NCI-H1092 (cell line): ENCODE results near the gene CGNL1.

Source experiments
- DNase-seq: peaks from one replicate; lab custom pipeline; 2025; lab: John Stamatoyannopoulos, UW

CGNL1 gene

DNA sequence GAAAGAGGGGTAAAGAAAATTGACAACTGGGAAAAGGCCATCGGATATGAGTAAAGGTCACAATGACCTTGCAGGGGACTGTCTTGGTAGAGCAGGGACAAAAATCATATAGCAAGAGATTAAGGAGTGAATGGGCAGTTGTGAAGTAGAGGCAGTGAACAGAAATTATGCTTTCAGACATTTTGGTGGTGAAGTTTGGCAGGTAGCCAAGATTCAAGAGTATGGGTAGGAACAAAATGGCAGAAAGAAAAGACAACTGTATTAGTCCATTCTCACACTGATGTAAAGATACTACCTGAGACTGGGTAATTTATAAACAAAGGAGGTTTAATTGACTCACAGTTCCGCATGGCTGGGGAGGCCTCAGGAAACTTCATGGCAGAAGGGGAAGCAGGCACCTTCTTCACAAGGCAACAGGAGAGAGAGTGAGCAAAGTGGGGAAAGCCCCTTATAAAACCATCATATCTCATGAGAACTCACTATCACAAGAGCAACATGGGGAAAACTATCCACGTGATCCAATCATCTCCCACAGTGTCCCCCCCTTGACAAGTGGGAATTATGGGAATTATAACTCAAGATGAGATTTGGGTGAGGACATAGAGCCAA lies 84.0 kb downstream of the CGNL1 start:
- no peak for DNase-seq

DNA sequence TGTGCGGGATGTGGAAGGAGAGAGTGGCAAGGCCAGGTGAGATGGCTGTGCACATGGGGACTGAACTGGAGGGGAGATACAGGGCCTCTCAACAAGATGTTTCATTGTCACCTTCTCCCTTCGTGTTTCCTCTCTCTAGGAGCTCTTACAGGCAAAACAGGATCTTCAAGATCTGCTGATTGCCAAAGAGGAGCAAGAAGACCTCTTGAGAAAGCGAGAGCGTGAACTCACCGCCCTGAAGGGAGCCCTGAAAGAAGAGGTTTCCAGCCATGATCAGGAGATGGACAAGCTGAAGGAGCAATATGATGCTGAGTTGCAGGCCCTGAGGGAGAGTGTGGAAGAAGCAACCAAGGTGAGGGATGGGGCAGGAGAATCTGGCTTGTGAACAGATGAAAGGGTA lies 85.2 kb downstream of the CGNL1 start:
- DNase-seq, result no peak

DNA sequence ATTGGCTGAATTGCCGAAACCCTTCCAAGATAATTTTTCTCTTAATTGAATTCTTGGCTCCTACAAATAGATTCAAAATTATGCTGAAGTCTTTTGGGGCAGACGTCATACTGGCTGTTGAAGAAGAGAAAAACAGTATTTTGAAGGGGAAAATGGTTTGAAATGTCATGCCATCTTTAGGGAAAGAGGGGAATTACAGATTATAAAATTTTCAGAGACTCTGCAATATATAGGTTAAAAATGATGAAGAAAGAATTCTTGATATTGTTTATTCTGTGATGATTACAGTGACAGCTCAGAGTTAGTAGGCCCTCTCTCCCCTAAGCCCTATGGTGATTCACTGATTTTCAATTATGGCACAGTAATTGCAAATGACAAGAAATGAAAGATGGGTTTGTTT lies 86.1 kb downstream of the CGNL1 start:
- no peak for DNase-seq

DNA sequence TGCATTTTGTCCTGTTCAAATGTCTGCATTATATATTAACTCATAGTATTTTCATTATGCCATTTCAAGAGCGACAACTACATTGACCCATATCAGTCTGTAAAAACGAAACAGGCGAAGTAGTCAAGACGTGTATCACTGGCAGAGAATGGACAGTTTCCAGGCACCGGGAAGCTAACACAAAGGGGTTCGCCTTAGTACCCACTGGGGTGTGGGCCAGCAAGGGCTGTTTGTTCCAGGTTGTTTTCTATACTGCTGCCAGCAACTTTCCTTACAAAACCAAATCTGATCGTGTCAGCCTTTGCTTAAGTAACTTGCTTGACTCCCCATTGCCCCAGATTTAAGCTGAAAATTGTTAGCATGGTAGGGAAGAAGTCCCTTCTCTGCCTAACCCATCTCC lies 87.1 kb downstream of the CGNL1 start:
- DNase-seq, result no peak

DNA sequence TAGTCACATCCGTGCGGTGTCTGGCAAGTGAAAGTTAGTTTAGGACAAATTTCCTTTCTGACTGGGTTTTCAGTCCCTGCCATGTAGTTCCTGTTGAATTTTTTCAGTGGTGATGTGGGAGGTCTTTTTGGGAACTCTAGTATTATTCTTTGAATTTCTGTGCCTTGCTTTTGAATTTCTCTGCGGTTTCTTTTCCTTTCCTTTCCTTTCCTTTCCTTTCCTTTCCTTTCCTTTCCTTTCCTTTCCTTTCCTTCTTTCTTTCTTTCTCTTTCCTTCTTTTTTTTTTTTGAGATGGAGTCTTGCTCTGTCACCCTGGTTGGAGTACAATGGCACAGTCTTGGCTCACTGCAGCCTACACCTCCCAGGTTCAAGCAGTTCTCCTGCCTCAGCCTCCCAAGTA lies 88.2 kb downstream of the CGNL1 start:
- DNase-seq, result no peak

GRCh38 chr15:57468486-57468885 lies 92.2 kb downstream of the CGNL1 start:
- DNase-seq, result no peak

- no peak for DNase-seq
Observed at GRCh38 chr15:57470543-57470942, 94.2 kb downstream of the CGNL1 start.

GRCh38 chr15:57472861-57473260 lies 96.6 kb downstream of the CGNL1 start:
- no peak for DNase-seq

GRCh38 chr15:57476533-57476975 lies 100.2 kb downstream of the CGNL1 start:
- no peak for DNase-seq

DNA sequence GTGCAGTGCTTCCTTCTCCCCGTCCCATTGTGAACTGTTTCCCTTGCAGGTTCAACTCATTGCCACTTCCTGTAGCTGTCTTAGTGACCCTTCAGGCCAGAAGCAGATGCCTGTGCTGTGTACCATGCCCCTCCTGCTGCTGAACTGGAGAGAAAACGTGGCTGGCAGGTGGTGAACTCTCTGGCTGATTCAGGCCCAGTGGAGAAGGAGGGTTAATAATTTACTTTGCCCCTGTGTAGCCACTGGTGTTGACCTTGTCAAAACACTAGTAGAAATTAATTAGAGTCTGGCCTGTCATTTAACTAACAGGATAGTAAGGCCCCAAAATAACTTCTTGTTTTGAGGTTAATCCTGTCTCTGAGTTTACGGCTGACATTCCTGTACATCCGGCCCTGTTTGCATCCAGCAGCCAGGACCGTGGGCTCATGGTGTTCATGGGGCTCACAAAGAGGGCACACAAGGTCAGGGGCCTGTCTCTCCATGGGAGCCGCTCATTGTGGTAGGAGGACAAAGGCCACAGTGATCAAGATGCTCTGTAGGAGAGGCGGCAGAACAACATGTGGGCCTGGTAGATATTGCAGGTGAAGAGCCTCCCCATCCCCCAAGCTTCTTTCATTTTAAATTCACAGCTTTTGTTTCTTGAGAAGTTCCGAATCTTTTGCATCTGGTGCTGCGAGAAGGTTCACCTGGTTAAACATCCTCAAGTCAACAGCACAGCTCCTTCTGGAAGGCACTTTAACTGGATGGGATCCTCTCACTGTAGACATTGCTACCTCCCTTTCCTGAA lies 101.6 kb downstream of the CGNL1 start:
- no peak for DNase-seq

GRCh38 chr15:57479005-57479404 lies 102.7 kb downstream of the CGNL1 start:
- no peak for DNase-seq

- no peak for DNase-seq
Observed at GRCh38 chr15:57481038-57481705, 104.9 kb downstream of the CGNL1 start.

- DNase-seq, result no peak
Observed at GRCh38 chr15:57485869-57486268, 109.6 kb downstream of the CGNL1 start.

DNA sequence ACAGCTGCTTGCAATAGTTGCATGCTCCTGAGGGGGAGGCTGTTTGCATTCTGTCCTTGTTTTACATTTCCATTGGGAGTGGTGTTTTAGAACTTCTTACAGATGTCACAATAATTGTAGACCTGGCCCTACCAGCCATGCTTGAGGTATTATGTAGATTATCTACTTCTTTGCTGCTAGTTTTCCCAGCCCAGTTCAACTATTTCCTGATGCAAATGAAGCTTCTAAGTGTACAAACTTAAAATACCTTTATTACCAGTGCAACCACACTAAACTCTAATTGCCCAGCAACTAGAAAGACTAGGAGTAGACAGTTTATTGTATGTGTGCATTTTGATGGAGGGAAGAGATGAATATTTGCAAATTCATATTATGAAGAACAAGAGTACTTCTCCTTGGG lies 110.5 kb downstream of the CGNL1 start:
- no peak for DNase-seq

- no peak for DNase-seq
Observed at GRCh38 chr15:57489122-57489521, 112.8 kb downstream of the CGNL1 start.

DNA sequence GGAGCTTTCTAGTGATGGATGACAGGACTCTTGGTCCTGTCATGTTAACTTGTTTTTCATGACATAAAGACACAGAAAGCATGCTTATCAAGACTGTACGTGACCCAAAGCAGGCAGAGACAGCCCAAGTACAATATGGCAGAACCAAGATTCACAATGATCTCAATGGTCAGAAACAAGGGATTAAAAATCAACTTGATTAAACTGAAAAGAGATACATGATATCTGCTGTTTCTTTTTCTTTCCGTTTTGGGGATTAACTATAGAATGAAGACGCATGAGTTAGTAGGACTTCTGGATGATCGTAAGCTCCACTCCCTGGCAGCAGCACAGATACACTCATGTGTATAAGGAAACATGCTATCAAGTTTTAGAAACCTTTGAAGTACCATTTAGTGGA lies 117.0 kb downstream of the CGNL1 start:
- no peak for DNase-seq

- DNase-seq, result no peak
Observed at GRCh38 chr15:57494581-57494980, 118.3 kb downstream of the CGNL1 start.

DNA sequence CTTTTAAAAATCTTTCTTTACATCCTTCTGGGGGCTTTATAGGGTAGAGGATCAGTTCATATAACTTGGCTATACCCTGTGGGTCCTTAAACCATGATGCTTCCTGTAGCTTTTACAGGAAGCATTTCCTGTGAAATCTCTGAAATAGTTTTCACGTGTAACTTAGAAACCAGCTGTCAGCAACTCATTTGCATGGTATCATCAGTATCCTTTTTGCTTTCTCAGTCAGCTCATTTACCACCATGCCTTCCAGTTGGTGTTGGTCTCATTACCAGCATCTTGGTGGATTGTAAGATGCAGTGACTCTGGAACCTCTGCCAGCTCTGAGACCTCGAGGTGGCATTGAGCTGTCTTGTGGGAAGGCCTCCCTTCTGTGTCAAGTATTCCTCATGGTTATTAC lies 118.7 kb downstream of the CGNL1 start:
- no peak for DNase-seq

- DNase-seq, result no peak
Observed at GRCh38 chr15:57495554-57496165, 119.4 kb downstream of the CGNL1 start.

GRCh38 chr15:57496594-57496945 lies 120.3 kb downstream of the CGNL1 start:
- DNase-seq, result no peak

DNA sequence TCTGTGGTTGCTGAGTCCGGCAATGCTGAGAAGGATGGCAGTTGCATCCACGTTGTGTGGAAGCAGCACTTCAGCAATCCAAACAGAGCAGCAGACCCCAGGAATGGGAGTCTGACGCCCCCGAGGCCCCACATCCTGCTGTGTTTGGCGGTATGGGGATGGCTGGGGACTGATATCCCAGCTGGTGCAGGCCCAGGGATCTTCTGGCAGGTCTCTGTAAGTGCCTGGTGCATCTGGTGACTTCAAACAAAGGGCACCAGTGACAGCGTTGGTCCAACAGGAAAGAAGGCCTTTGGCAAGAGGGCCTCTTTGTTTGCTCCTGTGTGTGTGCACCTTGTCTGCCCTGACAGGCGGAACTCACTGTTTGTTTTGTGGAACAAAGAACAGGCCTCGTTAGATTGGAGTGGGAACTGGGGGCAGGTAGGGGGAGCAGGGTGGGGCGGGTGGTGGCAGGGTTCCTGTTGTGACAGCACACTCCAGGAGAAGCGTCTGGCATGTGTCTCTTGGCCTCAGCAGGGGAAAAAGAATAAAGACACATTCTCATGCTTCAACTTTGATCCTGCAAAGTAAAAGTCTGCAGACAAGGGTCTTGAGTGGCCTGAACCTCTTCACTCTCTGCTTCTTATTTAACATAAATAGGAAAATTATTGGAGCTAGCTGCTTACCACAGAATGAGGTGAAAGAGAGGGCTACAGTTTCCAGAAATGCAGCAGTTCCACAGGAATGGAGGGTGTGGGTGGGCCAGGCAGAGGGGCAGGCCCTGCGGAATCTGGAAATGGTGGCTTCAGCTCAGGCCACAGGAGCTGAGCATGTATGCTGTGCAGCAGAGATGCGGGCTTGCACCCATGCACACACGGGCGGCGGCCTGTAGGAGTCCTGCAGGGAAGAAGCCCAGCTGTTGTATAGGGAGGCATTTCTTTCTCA lies 120.9 kb downstream of the CGNL1 start:
- DNase-seq, result peak; percentile 89

DNA sequence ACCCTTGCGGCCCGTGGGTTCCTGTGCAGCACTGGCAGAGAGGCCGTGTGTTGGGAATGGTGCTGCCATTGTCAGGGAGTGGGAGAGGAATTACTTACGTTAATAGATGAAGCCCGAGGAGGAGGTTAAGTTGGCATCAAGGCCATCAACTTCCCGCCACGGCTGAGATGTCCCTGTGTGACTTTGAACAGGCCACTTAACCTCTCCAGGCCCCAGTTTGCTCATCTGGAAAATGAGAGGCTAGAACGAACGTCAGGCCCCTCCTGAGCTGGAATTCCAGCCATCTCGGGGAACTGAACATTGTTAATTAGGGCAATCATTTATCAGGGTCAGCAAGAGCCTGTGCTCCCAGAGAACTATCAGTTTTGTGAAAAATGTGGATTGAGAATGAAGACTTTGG lies 124.0 kb downstream of the CGNL1 start:
- DNase-seq, result no peak
